HCT116 (cell line): ENCODE results near the gene GMPPA. TPM values are rescaled to one million over a fixed set of nuclear protein-coding genes. Genes with fewer than 3 reads are reported as not detected.

ENCODE experiments used
- ATAC-seq: fragments of 200-7000 bp; cut with Tn5 transposase; 2 replicates; pipeline ENCODE4 v1.9.1; 2020; ENCODE audit warnings: mild to moderate bottlenecking, moderate library complexity
- BruUV-seq: library from RNA; stranded (reverse); fragments of 400-500 nt; replicated peaks from 2 replicates; lab custom pipeline; 2021; lab: Mats Ljungman, UMichigan
- CTCF ChIA-PET: fragments of 300-600 bp; sonication (Branson Sonifier 250); formaldehyde crosslinking; loops from one replicate; lab custom pipeline; 2021; ENCODE audit warnings: antibody characterized with exemption; lab: Charles Lee
- POLR2A ChIA-PET: fragments of 300-600, 350-600 bp; sonication (Branson Sonifier 250); formaldehyde crosslinking; loops from one replicate; lab custom pipeline; 2021; ENCODE audit warnings: antibody characterized with exemption; lab: Charles Lee
- RAD21 ChIA-PET, 2 experiments: fragments of 300-600 bp; sonication (Branson Sonifier 250); formaldehyde crosslinking; loops; one replicate each; lab custom pipeline; 2023; ENCODE audit warnings: low total read pairs in 2 of 2; ENCODE audit not compliant: uncharacterized antibody in 2 of 2, unreplicated experiment in 2 of 2, low non-redundant PET in 1 of 2; lab: Charles Lee
- DNase-seq: peaks from one replicate; pipeline ENCODE4 v3.0.0-alpha.2; 2010; ENCODE audit warnings: low read depth, low spot score
- H2AFZ ChIP-seq: fragments of 200-600 bp; shearing (Covaris generic), sonication (generic); 2 replicates; pipeline ENCODE4 v1.6.1; 2017; ENCODE audit warnings: low read depth, mixed run types, mixed read lengths, antibody characterized with exemption, low read length; ENCODE audit not compliant: poor library complexity, severe bottlenecking
- H3K27ac ChIP-seq: 2 replicates; pipeline ENCODE4 v1.5.1; 2012; ENCODE audit warnings: low read depth, low read length
- H3K27me3 ChIP-seq: fragments of 200-600 bp; sonication (generic); 2 replicates; pipeline ENCODE4 v1.6.1; 2016; ENCODE audit warnings: mixed run types, low read length, mixed read lengths; ENCODE audit not compliant: insufficient read depth
- H3K36me3 ChIP-seq, 2 experiments: fragments of 200-500 bp in 1 of 2; fragments of 200-600 bp in 1 of 2; sonication (Bioruptor generic) in 1 of 2; sonication (generic) in 1 of 2; 2 replicates each; pipeline versions ENCODE4 v1.5.1 to v1.6.1; 2014 to 2016; ENCODE audit warnings: low read length in 2 of 2, inconsistent platforms in 1 of 2, mixed read lengths in 1 of 2, mixed run types in 1 of 2; ENCODE audit not compliant: insufficient read depth in 2 of 2, control insufficient read depth in 1 of 2
- H3K4me1 ChIP-seq, 2 experiments: fragments of 200-600 bp in 1 of 2; sonication (generic) in 1 of 2; 2 replicates each; pipeline versions ENCODE4 v1.5.1 to v1.6.1; 2012 to 2017; ENCODE audit warnings: low read length in 2 of 2, inconsistent platforms in 1 of 2, mild to moderate bottlenecking in 1 of 2, mixed read lengths in 1 of 2, mixed run types in 1 of 2, moderate library complexity in 1 of 2; ENCODE audit not compliant: insufficient read depth in 2 of 2, control insufficient read depth in 1 of 2
- H3K4me2 ChIP-seq: fragments of 200-600 bp; sonication (generic); 2 replicates; pipeline ENCODE4 v1.6.1; 2017; ENCODE audit warnings: mixed run types, low read length, mixed read lengths
- H3K4me3 ChIP-seq, 2 experiments: fragments of 200-600 bp in 1 of 2; sonication (generic) in 1 of 2; replicated peaks in 1 of 2; 2 replicates each; pipeline ENCODE4 v1.5.1; 2011 to 2016; ENCODE audit warnings: low read length in 2 of 2, control low read depth in 1 of 2, low read depth in 1 of 2, mild to moderate bottlenecking in 1 of 2, mixed read lengths in 1 of 2, mixed run types in 1 of 2
- H3K79me2 ChIP-seq: fragments of 200-600 bp; sonication (generic); 2 replicates; pipeline ENCODE4 v1.6.1; 2017; ENCODE audit warnings: mild to moderate bottlenecking, mixed run types, low read length, moderate library complexity, mixed read lengths; ENCODE audit not compliant: insufficient read depth
- H3K9ac ChIP-seq: fragments of 200-600 bp; sonication (generic); 2 replicates; pipeline ENCODE4 v1.6.1; 2016; ENCODE audit warnings: low read length, mixed read lengths
- H3K9me2 ChIP-seq: fragments of 200-600 bp; sonication (generic), shearing (Covaris generic); 2 replicates; pipeline ENCODE4 v1.6.1; 2017; ENCODE audit warnings: mixed run types, mild to moderate bottlenecking, moderate library complexity; ENCODE audit not compliant: insufficient read depth
- H3K9me3 ChIP-seq, 2 experiments: fragments of 200-500 bp in 1 of 2; fragments of 200-600 bp in 1 of 2; sonication (Bioruptor generic) in 1 of 2; sonication (generic) in 1 of 2; 2 replicates each; pipeline ENCODE4 v1.6.1; 2014 to 2017; ENCODE audit warnings: low read length in 2 of 2, mixed read lengths in 2 of 2, inconsistent platforms in 1 of 2, low read depth in 1 of 2, mild to moderate bottlenecking in 1 of 2, mixed run types in 1 of 2, moderate library complexity in 1 of 2; ENCODE audit not compliant: control insufficient read depth in 1 of 2, insufficient read depth in 1 of 2
- H4K20me1 ChIP-seq: fragments of 200-600 bp; sonication (generic), shearing (Covaris generic); 2 replicates; pipeline ENCODE4 v1.6.1; 2017; ENCODE audit warnings: mixed run types, mild to moderate bottlenecking, moderate library complexity; ENCODE audit not compliant: insufficient read depth
- CBX3 ChIP-seq: IDR thresholded peaks from 2 replicates; pipeline ENCODE4 v1.6.1; 2012; ENCODE audit warnings: low read depth
- CEBPB ChIP-seq: IDR thresholded peaks from 2 replicates; pipeline ENCODE4 v1.6.1; 2012; ENCODE audit warnings: low read depth
- EGR1 ChIP-seq: IDR thresholded peaks from 2 replicates; pipeline ENCODE4 v1.6.1; 2012; ENCODE audit warnings: low read depth
- ELF1 ChIP-seq: IDR thresholded peaks from 2 replicates; pipeline ENCODE4 v1.6.1; 2012; ENCODE audit warnings: low read depth, borderline replicate concordance
- JUND ChIP-seq: IDR thresholded peaks from 2 replicates; pipeline ENCODE4 v1.6.1; 2012
- MAX ChIP-seq: IDR thresholded peaks from 2 replicates; pipeline ENCODE4 v1.6.1; 2012
- POLR2A ChIP-seq: IDR thresholded peaks from 2 replicates; pipeline ENCODE4 v1.7.0; 2011; ENCODE audit warnings: borderline replicate concordance; ENCODE audit not compliant: insufficient read depth, insufficient read length; ENCODE audit errors: extremely low read depth
- REST ChIP-seq: IDR thresholded peaks from 2 replicates; pipeline ENCODE4 v1.6.1; 2012; ENCODE audit warnings: low read depth
- TCF7L2 ChIP-seq: IDR thresholded peaks from 2 replicates; pipeline ENCODE4 v1.7.0; 2011; ENCODE audit warnings: borderline replicate concordance, inconsistent platforms; ENCODE audit not compliant: insufficient read depth, insufficient read length; ENCODE audit errors: extremely low read depth
- ZNF274 ChIP-seq: fragments of 200-500 bp; sonication (Bioruptor generic); IDR thresholded peaks from 2 replicates; pipeline ENCODE4 v1.6.1; 2014; ENCODE audit warnings: mild to moderate bottlenecking, low read depth, low read length, inconsistent platforms
- intact Hi-C: fragments of 100-400 bp; cut with micrococcal nuclease; formaldehyde crosslinking; loops from 2 replicates; pipeline ENCODE4 v1.10.0; 2022
- total RNA-seq: library from RNA; stranded (reverse); gene quantifications from one replicate; pipeline ENCODE4 v1.2.1, GENCODE V29; 2021; ENCODE audit not compliant: unreplicated experiment

GMPPA gene
- total RNA-seq, 1 experiment from 2014 or later = 71.8 TPM

- ChIA-PET CTCF (no interaction called here), POLR2A (no interaction called here), RAD21 (no interaction called here)
- Histone ChIP-seq H3K9ac (no peak overlapping the region), H3K27me3 (no peaks in the 10 kb centered on the region), H2AFZ (no peak overlapping the region), H3K27ac (no peak overlapping the region), H3K9me3 (no peaks in the 10 kb centered on the region), H3K4me1 (no peaks in the 10 kb centered on the region), H3K36me3 (no peaks in the 10 kb centered on the region), H3K4me2 (no peak overlapping the region), H3K4me3 (no peak overlapping the region), H3K79me2 (no peaks in the 10 kb centered on the region), H3K9me2 (no peaks in the 10 kb centered on the region), H4K20me1 (no peaks in the 10 kb centered on the region)
- DNase-seq (no peak), ATAC-seq (no peak)
- no TSS peak for BruUV-seq
- intact Hi-C loops = no loop called here
- TF ChIP-seq TCF7L2 (no peak), ZNF274 (no peak), CBX3 (no peak), POLR2A (no peak), ELF1 (no peak), MAX (no peak), EGR1 (no peak), JUND (no peak), CEBPB (no peak), REST (no peak)
- TF ChIP-seq, all 23 proteins: peak for 0
These were observed 9.4 kb upstream of the GMPPA start for GRCh38 chr2:219489315-219489714.
